Jurkat, Clone E6-1 (cell line): ENCODE measurements around the gene BTBD6.
"Not testable (repeated sequence)": the region's sequence is repeated elsewhere in the genome, so short reads cannot be mapped to it uniquely, and the experiment has no call there.

Source experiments
- DNase-seq: peaks from one replicate; pipeline ENCODE4 v3.0.0-alpha.2; 2011; ENCODE audit warnings: low read depth, low spot score
- H3K4me3 ChIP-seq: 2 replicates; pipeline ENCODE4 v1.5.1; 2011; ENCODE audit warnings: mild to moderate bottlenecking, low read length, control low read depth, moderate library complexity

The BTBD6 gene

DNA sequence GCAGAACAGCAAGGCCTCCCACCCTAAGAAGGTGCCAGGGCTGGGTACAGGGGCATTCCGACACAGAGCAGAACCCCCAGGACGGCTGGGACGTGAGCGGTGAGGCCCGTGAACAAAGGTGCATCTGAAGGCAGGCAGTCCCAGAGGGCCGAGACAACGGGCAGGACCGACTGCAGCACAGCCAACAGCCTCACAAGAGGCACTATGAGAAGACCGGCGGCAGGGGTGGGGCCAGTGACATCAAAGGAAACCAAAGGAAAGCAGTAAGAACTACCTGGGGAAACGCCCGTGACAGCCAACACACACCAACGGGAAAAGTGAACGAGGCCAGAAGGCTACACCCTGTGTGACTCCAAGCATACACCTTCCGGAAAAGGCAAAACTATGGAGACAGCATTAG is 9.1 kb downstream of the BTBD6 start:
- H3K4me3 ChIP-seq = no peak overlapping the region
- no peak for DNase-seq

DNA sequence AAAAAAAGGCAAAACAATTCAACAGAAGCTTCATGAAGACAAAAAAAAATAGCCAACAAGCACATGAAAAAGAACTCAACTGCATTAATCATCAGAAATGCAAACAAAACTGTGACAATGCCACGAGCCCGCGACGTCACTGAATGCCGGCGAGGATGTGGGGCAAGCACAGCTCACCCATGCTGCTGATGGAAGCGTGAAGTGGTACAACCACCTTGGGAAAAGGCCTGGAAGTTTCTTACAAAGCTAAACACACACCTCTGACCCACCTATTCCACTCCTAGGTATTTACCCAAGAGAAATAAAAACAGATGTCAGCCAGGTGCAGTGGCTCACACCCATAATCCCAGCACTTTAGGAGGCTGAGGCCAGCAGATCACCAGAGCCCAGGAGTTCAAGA is 10.5 kb downstream of the BTBD6 start:
- no peak overlapping the region for H3K4me3 ChIP-seq

DNA sequence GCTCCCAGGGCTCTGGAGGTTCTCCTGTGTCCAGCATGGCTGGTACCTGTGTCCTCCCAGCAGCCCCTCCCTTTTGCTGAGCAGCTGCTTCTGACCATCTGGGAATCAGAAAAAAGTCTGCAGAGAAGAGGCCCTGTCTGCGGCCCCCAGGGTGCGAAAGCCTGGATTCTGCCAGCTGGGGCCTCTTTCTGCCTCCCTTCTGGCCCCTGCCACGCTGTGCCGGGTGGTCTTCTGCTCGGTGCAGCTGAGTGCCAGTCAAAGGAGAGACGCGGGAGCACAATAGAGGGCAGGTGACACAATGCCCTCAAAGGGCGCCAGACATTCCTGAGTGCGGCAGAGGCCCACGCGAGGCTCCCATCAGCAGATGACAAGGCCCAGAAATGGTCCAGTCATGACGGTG is 12.6 kb downstream of the BTBD6 start:
- DNase-seq = no peak
- no peak overlapping the region for H3K4me3 ChIP-seq

More for the DNA sequence above, 10.5 kb downstream of the BTBD6 start:
- no peak for DNase-seq

DNA sequence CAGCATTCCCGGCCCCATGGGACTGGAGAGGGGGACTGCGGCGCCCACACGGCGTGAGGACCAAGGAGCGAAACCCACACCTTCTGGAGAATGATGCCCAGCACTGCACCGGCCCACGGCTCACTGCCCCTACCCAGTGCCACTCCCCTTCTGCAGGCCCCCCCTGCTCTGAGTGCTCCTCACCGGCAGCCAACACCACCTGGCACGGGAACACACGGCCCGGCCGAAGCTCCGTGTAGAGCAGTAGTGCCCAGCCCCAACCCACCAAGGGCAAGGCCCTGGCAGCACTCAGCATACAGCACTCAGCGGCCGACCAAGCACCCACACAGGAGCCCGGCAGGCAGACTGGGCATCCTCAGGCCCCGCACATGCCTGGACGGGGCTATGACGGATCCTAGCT is 13.4 kb downstream of the BTBD6 start:
- H3K4me3 ChIP-seq = no peak overlapping the region
- no peak for DNase-seq

DNA sequence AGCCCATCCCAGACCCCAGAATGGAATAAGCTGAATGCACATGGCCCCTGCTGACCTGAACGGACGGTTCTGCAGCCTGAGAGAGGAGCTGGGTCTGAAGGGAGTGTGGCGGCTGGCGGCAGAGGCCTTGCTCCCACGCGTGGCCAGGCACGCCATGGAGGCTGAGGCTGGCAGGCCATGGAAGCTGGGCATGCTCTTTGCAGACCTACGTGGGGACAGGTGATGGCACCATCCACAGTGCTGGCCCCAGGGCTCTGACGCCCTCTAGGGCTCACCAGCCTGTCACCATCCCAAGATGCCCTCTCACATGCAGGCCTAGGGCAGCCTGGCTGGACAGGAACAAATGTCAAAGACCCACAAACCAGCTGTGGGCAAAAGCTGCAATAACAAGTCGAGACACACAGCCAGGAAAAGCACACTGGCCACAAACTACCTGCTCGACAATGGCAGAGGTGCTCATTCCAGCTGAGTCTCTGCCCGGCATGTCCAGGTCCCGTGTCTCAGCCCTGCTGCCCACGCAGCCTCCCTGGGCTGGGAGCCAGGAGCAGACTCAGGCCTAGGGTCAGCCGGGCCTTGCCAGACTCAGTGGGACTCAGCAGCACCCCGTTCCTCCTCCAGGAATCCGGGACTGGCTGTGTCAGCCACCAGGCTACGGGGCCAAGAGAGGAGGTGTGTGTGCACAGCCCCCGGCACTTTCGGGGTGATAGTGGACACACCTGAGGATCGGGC is 19.7 kb downstream of the BTBD6 start:
- H3K4me3 ChIP-seq = no peak overlapping the region
- DNase-seq = no peak

DNA sequence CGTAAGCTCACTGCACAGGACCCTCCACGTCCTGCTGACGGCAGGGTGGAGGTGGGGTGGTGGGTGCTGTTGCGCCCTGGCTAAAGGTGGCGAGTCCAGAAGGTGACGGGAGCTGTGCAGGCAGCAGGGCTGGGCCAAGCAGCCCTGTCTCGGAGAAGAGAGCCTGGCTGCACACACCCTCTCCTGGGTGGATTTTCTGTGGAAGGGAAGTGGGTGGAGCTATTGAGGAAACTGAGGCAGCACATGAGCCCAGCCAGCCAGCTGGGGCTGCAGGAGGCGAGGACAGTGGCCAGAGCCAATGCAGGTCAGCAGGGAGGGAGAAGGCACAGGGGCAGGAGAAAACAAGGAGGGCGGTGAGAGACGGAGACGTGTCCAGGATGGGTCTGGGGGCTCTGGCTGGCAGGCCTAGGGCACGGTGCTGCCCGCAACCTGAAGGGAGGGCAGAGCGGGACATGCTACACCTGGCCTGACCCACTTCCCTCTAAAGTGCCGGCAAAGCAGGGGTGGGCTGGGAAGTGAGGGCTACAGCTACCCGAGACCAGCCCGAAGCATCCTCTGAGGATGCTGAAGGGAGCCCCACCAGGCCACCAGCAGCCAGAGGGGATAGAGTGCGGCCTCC is 20.5 kb downstream of the BTBD6 start:
- no peak for DNase-seq
- H3K4me3 ChIP-seq = no peak overlapping the region

DNA sequence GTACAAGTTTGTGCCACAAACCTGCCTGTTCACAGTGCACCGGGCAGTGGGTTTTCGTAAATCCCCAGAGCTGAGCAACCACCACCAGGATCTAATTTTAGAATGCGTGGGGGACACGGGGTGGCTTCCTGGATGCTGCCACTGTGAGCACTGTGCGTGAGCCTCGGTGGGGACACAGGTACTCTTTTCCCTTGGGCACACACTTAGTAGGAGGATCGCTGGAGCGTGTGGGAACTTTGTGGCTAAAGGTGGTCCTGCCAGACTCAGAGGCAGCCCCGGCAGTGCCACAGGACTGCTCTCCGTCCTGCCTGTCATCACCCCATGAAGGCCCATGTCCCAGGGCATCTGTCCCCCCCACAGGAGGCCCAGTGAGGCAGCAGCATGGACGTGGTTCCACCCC is 21.1 kb downstream of the BTBD6 start:
- H3K4me3 ChIP-seq = no peak overlapping the region
- DNase-seq = no peak

DNA sequence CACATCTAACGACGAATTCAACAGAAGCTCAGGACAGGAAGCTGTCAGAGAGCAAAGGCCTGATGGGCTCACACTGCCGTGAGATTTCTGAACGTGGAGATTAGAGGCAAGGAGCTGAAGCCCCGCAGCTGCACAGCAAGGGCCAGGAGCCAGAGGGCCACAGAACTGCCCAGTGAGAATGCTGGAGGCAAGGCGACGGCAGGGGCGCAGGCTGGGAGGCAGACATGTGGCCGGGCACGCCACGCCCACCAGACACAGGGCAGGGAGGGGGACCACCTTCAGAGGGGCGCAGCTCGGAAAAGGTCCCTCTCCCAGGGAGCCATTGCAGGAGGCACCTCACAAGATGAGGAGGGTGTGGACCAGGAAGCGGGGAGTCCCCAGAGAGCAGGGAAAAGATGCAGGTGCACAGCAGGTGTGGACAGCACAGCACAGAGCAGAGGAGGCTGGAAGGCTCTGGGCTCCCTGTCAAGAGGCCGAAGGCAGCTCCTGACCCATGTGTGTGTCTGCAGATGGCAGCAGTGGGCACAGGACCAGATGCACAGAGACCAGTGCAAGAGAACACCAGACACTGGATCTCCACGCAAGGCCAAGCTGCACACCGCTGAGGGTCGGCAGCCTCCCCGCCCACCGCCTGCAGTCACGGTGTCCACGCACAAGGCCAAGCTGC is 23.0 kb downstream of the BTBD6 start:
- DNase-seq = no peak
- no peak overlapping the region for H3K4me3 ChIP-seq

DNA sequence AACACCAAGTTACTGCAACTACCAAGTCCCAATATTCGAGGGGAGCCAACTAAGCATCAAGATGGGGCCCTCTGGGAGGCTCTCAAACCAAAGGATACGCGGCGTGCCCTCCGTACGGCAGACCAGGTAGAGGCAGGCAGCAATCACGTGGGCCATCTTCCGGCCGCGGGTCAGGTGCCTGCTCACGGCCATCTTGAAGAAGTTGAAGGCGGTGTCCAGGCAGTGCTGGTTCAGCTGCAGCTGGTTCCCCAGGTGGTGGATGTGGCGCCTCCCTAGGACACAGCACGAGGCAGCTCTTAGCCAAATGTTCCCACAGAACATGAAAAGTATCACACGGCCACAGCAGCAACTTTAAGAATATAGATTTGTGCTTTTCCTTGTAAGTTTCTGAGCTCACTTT is 24.3 kb downstream of the BTBD6 start:
- H3K4me3 ChIP-seq = no peak overlapping the region
- no peak for DNase-seq

DNA sequence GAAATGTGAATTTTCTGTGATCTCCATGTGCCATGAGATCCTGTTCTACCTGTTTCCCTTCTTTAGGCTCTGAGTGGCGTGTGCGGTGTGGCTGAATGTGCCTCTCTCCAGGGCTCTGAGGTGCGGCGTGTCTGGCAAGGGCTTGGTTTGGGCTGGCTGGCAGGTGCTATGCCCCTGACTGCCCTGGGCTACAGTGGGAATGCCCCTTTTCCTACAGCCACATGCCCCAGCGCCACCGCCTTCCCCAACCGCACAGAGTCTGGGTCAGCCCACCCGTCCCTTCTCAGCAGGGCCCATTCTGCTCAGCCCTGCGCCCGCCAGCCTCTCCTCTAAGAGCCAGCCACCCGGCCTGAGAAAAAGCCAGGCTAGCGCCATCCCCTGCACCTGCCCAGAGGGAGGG is 24.7 kb downstream of the BTBD6 start:
- no peak overlapping the region for H3K4me3 ChIP-seq
- no peak for DNase-seq

DNA sequence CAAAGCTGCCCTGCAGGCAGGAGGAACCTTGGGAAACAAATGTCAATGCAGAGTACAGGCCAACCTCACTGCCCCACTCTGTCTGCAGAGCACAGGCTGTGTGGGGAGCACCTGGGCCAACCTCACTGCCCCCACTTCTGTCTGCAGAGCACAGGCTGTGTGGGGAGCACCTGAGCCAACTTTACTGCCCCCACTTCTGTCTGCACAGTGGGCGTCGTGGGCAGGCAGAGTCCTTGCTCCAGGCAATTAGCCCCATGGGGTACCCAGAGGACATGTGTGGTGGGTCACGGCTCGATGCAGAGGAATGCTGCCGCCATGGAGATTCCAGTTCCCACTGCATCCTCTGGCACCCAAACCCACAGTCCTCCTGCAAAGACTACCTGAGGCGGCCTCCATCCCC is 26.3 kb downstream of the BTBD6 start:
- H3K4me3 ChIP-seq = no peak overlapping the region
- DNase-seq = no peak

DNA sequence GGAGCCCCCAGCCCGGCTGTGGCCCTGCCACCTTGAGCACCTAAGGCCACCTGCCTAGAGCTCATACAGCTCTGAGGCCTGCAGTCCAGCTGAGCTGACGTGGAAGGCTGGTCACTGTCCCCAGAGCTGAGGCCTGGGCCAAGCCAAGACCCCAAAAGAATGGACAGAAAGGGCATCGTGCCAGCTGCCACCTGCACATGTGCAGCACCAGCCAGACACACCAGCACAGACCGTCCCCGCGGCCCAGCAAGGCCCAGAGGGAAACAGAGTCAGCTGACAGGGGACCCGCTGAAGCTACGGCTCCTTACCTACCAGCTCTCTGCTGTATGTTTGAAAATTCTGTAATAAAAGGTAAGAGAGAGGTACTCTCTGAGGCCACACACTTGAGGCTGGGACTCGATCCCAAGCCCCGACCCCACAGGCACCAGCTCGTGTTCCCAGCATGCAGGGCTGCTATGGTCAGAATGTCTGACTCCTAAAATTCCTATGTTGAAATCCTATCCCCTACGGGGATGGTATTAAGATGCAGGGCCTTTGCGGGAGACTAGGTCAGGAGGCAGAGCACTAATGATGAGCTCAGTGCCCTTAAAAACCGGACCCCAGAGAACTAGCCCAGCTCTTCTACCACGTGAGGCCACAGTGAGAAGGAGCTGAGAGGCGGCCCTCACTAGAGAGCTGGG is 27.1 kb downstream of the BTBD6 start:
- DNase-seq = no peak
- H3K4me3 ChIP-seq = no peak overlapping the region

DNA sequence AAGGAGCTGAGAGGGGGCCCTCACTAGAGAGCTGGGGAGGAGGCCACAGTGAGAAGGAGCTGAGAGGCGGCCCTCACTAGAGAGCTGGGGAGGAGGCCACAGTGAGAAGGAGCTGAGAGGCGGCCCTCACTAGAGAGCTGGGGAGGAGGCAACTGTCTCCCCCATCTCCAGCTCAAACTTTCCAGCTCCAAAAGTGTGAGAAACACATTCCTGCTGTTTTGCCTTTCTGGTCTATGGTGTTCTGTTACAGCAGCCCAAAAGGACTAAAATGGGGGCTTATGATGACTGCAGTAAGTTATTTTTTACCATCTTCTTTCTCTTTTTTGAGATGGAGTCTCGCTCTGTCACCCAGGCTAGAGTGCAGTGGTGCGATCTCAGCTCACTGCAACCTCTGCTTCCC is 29.1 kb downstream of the BTBD6 start:
- H3K4me3 ChIP-seq, DNase-seq: not testable (repeated sequence)

DNA sequence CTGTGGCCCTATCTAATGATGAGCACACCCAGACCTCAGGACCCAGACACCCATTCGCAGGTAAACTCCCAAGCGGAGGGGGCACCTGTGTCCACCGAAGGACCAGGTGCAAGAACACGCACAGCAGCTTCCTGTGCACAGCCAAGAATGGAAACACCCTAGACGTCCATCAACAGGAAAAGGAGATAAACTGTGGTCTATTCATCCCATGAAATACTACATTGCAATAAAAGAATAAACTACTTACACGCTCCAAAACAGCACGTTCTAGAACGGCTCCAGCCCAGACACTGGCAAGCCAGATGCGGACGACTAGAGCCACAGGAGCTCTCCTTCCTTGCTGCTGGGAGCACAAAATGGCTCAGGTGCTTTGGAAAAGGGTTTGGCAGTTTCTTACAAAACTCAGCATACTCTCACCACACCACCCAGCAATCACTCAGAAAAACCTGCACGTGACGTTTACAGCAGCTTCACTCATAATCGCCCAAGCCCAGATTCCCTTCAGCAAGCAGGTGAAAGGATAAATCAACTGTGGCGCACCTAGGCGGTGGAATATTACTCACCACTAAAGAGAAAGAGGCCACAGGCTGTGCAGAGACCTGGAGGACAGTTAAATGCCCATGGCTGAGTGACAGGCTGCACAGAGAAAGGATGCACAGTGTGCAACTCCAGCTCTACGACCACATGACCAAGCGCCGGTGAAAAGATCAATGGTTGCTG is 31.5 kb downstream of the BTBD6 start:
- H3K4me3 ChIP-seq = no peak overlapping the region

DNA sequence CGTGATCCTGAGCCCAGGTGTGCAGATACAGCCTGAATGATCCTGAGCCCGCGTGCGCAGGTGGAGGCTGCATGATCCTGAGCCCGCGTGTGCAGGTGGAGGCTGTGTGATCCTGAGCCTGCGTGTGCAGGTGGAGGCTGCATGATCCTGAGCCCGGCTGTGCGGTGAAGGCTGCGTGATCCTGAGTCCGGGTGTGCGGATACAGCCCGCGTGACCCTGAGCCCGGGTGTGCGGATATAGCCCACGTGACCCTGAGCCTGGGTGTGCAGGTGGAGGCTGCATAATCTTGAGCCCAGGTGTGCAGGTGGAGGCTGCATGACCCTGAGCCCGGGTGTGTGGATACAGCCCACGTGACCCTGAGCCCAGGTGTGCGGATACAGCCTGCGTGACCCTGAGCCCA is 32.2 kb downstream of the BTBD6 start:
- no peak for DNase-seq
- no peak overlapping the region for H3K4me3 ChIP-seq

More for the DNA sequence above, 31.5 kb downstream of the BTBD6 start:
- no peak for DNase-seq

DNA sequence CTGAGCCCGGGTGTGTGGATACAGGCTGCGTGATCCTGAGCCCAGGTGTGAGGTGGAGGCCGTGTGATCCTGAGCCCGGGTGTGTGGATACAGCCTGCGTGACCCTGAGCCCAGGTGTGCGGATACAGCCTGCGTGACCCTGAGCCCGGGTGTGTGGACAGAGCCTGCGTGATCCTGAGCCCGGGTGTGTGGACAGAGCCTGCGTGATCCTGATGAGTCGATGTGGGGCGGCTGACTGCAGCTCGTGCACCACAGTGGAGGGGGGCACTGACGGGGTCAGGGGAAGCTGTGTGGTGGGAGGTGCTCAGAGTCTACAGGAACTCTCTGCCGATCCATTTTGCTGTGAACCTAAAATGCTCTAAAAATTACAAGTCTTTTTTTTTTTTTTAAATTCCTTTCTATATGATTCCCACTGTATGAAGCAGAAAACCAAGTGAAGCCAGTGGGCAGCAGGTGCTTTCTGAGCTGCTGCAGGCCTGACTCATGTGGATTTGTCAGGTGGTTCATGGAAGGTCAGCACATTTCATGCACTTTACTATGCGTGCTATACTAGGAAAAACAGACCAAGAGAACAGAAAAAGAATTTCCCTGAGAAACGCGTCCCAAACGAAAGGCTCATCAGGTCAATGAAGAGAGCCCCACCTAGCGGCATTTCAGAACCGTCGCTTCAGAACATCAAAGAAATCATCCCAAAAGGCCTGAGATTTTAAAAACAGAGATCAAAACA is 33.2 kb downstream of the BTBD6 start:
- peak; percentile 44 for DNase-seq
- H3K4me3 ChIP-seq = no peak overlapping the region

DNA sequence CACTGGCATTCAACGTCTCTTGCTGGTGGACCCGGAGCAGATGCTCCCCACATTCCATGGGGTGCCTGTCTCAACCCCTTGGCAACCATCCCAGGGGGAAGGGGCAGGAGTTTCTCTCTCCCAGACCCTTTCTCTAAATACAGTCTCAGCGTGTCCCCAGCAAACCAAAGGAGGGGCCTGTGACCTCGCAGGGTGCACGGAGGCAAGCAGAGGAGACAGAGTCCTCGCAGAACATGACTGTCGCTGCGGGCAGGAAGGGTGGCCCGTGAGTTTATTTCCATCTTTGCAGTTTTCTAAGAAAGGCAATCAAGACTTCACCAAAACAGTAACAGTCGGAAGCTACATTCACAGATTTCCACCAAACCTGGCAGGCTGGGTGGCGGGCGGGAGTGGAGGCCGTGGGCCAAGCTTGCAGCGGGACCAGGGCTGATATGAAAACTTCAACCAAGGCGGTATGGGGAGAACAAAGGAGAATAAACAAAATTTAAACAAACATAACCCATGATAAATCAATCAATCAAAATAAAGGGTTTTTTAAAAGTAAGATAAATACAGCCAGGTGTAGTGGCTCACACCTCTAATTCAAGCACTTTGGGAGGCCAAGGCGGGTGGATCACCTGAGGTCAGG is 33.9 kb downstream of the BTBD6 start:
- no peak for DNase-seq
- H3K4me3 ChIP-seq = no peak overlapping the region

DNA sequence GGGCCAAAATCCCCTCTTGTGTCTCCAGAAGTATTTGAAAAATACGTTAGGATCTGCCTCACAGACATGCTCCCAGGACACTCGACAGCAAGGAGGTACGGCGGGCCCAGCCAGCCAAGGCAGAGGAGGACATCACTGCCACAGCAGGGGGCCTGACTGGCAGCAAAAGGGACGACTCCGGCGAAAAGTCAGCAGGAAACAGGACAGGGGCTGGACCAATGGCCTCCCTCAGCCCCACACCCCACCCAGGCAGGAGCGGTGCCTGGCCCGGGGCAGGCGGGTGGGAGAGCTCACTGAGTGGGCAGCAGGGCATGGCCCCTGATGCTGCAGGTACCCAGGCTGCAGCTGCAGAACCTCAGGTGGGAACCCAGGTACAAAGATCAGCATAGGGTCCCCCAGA is 34.7 kb downstream of the BTBD6 start:
- H3K4me3 ChIP-seq = no peak overlapping the region
- no peak for DNase-seq
